Sigmoid colon (tissue), 4 donors: ENCODE data around the gene TEDC1.

Experiments used
- CTCF ChIP-seq, 4 experiments: fragments of 450-650 bp in 3 of 4; fragments of 200-600 bp in 1 of 4; IDR thresholded peaks; one replicate each; pipeline ENCODE4 v1.5.1; 2016 to 2019; ENCODE audit warnings: antibody characterized with exemption in 4 of 4, mild to moderate bottlenecking in 3 of 4, moderate library complexity in 2 of 4
- POLR2A ChIP-seq, 2 donors: fragments of 450-650 bp; IDR thresholded peaks; one replicate each; pipeline ENCODE4 v1.6.1; 2016; ENCODE audit warnings: antibody characterized with exemption in 2 of 2, mild to moderate bottlenecking in 2 of 2, moderate library complexity in 2 of 2
- POLR2AphosphoS5 ChIP-seq, 4 donors: sonication (generic); formaldehyde crosslinking; IDR thresholded peaks; one replicate each; pipeline ENCODE4 v1.6.1; 2017; ENCODE audit warnings: antibody characterized with exemption in 4 of 4

GRCh38 chr14:105477660-105478397, 13.2 kb upstream of the TEDC1 start:
- no peak for TF ChIP-seq POLR2A (IDR thresholded peaks at IDR 0.05)
- TF ChIP-seq CTCF (IDR thresholded peaks at IDR 0.05): no peak
- TF ChIP-seq POLR2AphosphoS5 (IDR thresholded peaks at IDR 0.05): no peak
